GM23248 (cell line): ENCODE results near the gene OSBPL5. TPM values are rescaled to one million over a fixed set of nuclear protein-coding genes. Genes with fewer than 3 reads are reported as not detected.
A peak's percentile ranks its signal among the peaks of the same experiment; 100 is the strongest.

ENCODE experiments used
- DNase-seq: peaks from one replicate; pipeline ENCODE4 v3.0.0-alpha.2; 2015
- H2AFZ ChIP-seq: fragments of 200-600 bp; sonication (generic); 2 replicates; pipeline ENCODE4 v1.6.1; 2016; ENCODE audit warnings: antibody characterized with exemption
- H3F3A ChIP-seq: fragments of 200-600 bp; sonication (generic); 2 replicates; pipeline ENCODE4 v1.6.1; 2016; ENCODE audit warnings: mild to moderate bottlenecking, antibody characterized with exemption, mixed run types; ENCODE audit not compliant: insufficient read depth
- H3K27ac ChIP-seq: fragments of 200-600 bp; sonication (generic); 2 replicates; pipeline ENCODE4 v1.5.1; 2016; ENCODE audit warnings: mild to moderate bottlenecking
- H3K27me3 ChIP-seq: fragments of 200-600 bp; sonication (generic); replicated peaks from 2 replicates; pipeline ENCODE4 v1.6.1; 2016; ENCODE audit warnings: mild to moderate bottlenecking; ENCODE audit not compliant: insufficient read depth
- H3K36me3 ChIP-seq: fragments of 200-600 bp; sonication (generic); 2 replicates; pipeline ENCODE4 v1.6.1; 2016; ENCODE audit warnings: low read depth, mild to moderate bottlenecking
- H3K4me1 ChIP-seq: fragments of 200-600 bp; sonication (generic); 2 replicates; pipeline ENCODE4 v1.6.1; 2016; ENCODE audit warnings: mild to moderate bottlenecking; ENCODE audit not compliant: insufficient read depth
- H3K4me2 ChIP-seq: fragments of 200-600 bp; sonication (generic); one replicate; pipeline ENCODE4 v1.6.1; 2016; ENCODE audit warnings: mild to moderate bottlenecking; ENCODE audit not compliant: unreplicated experiment
- H3K4me3 ChIP-seq: fragments of 200-600 bp; sonication (generic); 2 replicates; pipeline ENCODE4 v1.5.1; 2016; ENCODE audit warnings: mild to moderate bottlenecking
- H3K79me2 ChIP-seq: fragments of 200-600 bp; sonication (generic); 2 replicates; pipeline ENCODE4 v1.6.1; 2016; ENCODE audit warnings: mild to moderate bottlenecking; ENCODE audit not compliant: insufficient read depth
- H3K9ac ChIP-seq: fragments of 200-600 bp; sonication (generic); 2 replicates; pipeline ENCODE4 v1.6.1; 2016; ENCODE audit warnings: mild to moderate bottlenecking
- H3K9me2 ChIP-seq: fragments of 200-600 bp; sonication (generic); 2 replicates; pipeline ENCODE4 v1.6.1; 2016; ENCODE audit warnings: mixed run types, mild to moderate bottlenecking, moderate library complexity; ENCODE audit not compliant: insufficient read depth
- H3K9me3 ChIP-seq: fragments of 200-600 bp; sonication (generic); one replicate; pipeline ENCODE4 v1.6.1; 2017; ENCODE audit warnings: low read depth
- H4K20me1 ChIP-seq: fragments of 200-600 bp; sonication (generic); 2 replicates; pipeline ENCODE4 v1.6.0; 2016; ENCODE audit not compliant: insufficient read depth
- EZH2 ChIP-seq: fragments of 200-600 bp; sonication (generic); IDR thresholded peaks from 2 replicates; pipeline ENCODE4 v1.6.1; 2018; ENCODE audit warnings: antibody characterized with exemption, mild to moderate bottlenecking; ENCODE audit not compliant: insufficient read depth, poor library complexity, severe bottlenecking
- EZH2phosphoT487 ChIP-seq: fragments of 200-600 bp; sonication (generic); IDR thresholded peaks from 2 replicates; pipeline ENCODE4 v1.6.1; 2018; ENCODE audit warnings: antibody characterized with exemption, moderate library complexity, mild to moderate bottlenecking, low read depth; ENCODE audit not compliant: insufficient read depth
- WGBS, 2 experiments: methylation state at CpG; one replicate each; pipeline ENCODE4 v1.1.6; 2015 to 2017; ENCODE audit warnings: low lambda C conversion rate in 2 of 2, low coverage in 1 of 2; ENCODE audit errors: missing lambda C conversion rate in 2 of 2; 5-methylcytosine and 5-hydroxymethylcytosine counted together
- in situ Hi-C: fragments of 300-500 bp; cut with MboI; formaldehyde crosslinking; loops from 2 replicates; pipeline ENCODE4 v1.15.0; 2020
- polyA plus RNA-seq: library from polyadenylated mRNA; unstranded; fragments of >200 nt; fragmentation: Nextera tagmentation; extraction: Ambion mirVana; gene quantifications from 2 replicates; pipeline ENCODE4 v1.2.1, GENCODE V29; 2016
- total RNA-seq: library from RNA; depleted of rRNA; stranded (reverse); fragments of >200 nt; shearing (Covaris generic); gene quantifications from 2 replicates; pipeline ENCODE4 v1.2.3, GENCODE V29; 2014

Gene OSBPL5
- total and polyA plus RNA-seq, 2 experiments from 2014 or later: 27.9 to 57.6 TPM

GRCh38 chr11:3060436-3061025, 104.6 kb downstream of the OSBPL5 start:
- 88 to 92% methylated on average over 11 of the region's 11 CpGs for WGBS, 2 experiments
- no peak for DNase-seq
- Histone ChIP-seq H3K27ac (no peak overlapping the region), H2AFZ (no peak overlapping the region), H3F3A (peaks cover 16% of the 10 kb centered on the region), H3K4me1 (peaks cover 17% of the 10 kb centered on the region), H3K9me2 (no peaks in the 10 kb centered on the region), H3K36me3 (no peaks in the 10 kb centered on the region), H3K4me3 (no peak overlapping the region), H3K9ac (no peak overlapping the region), H4K20me1 (no peaks in the 10 kb centered on the region), H3K9me3 (no peaks in the 10 kb centered on the region), H3K27me3 (no peaks in the 10 kb centered on the region), H3K79me2 (peaks cover 17% of the 10 kb centered on the region), H3K4me2 (no peak overlapping the region)
- no peak for TF ChIP-seq EZH2
- no peak for TF ChIP-seq EZH2phosphoT487
- in situ Hi-C loops: no loop called here

GRCh38 chr11:3058753-3059664, 106.1 kb downstream of the OSBPL5 start:
- Histone ChIP-seq H3K79me2 (peaks cover 32% of the 10 kb centered on the region), H2AFZ (peak overlapping the region; percentile 78), H3K36me3 (peaks cover 7% of the 10 kb centered on the region; the same call in 1 of the 2 replicates), H3K9ac (peak overlapping the region; percentile 55), H3K4me2 (peak overlapping the region; percentile 54), H3K27me3 (no peaks in the 10 kb centered on the region), H3K9me2 (no peaks in the 10 kb centered on the region), H3K27ac (peak overlapping the region; percentile 84), H3K4me3 (no peak overlapping the region), H3F3A (peaks cover 16% of the 10 kb centered on the region), H4K20me1 (peaks cover 4% of the 10 kb centered on the region; the same call in 1 of the 2 replicates), H3K9me3 (no peaks in the 10 kb centered on the region), H3K4me1 (peaks cover 28% of the 10 kb centered on the region)
- in situ Hi-C loops: no loop called here
- 57 to 58% methylated on average over 13 of the region's 13 CpGs for WGBS, 2 experiments
- peak; percentile 97 for DNase-seq
- TF ChIP-seq EZH2 (no peak), EZH2phosphoT487 (no peak)

GRCh38 chr11:3057069-3057963, 107.8 kb downstream of the OSBPL5 start, which contains the start of gene CARS1:
CARS1 (minus strand) TSS chr11:3057423; CDS start chr11:3057367, 56 bp downstream.
- Histone ChIP-seq H3K4me1 (peaks cover 29% of the 10 kb centered on the region), H3K9ac (peak within 1 kb of the TSS; percentile 99), H3K4me3 (peak within 1 kb of the TSS; percentile 96), H3K27ac (peak within 1 kb of the TSS; percentile 84), H3K36me3 (peaks cover 7% of the 10 kb centered on the region; the same call in 1 of the 2 replicates), H3K79me2 (peaks cover 49% of the 10 kb centered on the region), H3K9me2 (no peaks in the 10 kb centered on the region), H3K4me2 (peak within 1 kb of the TSS; percentile 91), H3F3A (peaks cover 16% of the 10 kb centered on the region), H3K9me3 (no peaks in the 10 kb centered on the region), H2AFZ (peak within 1 kb of the TSS; percentile 94), H4K20me1 (peaks cover 4% of the 10 kb centered on the region; the same call in 1 of the 2 replicates), H3K27me3 (no peaks in the 10 kb centered on the region)
- TF ChIP-seq EZH2 (no peak), EZH2phosphoT487 (no peak)
- DNase-seq: peak; percentile 99
- WGBS, 2 experiments: 2 to 4% methylated on average over 52 to 61 of the region's 68 CpGs
- in situ Hi-C loops: no loop called here
